Thyroid gland (tissue), 4 donors: ENCODE data around the gene FOXF1.

Source experiments
- CTCF ChIP-seq, 6 experiments: fragments of 200-600 bp in 3 of 6; fragments of 450-650 bp in 3 of 6; sonication (generic) in 3 of 6; IDR thresholded peaks; one replicate each; pipeline ENCODE4 v1.5.1; 2016 to 2019; ENCODE audit warnings: antibody characterized with exemption in 6 of 6, mild to moderate bottlenecking in 2 of 6, inconsistent platforms in 1 of 6, moderate library complexity in 1 of 6
- POLR2A ChIP-seq, 2 donors: fragments of 450-650 bp; IDR thresholded peaks; one replicate each; pipeline ENCODE4 v1.6.1; 2017; ENCODE audit warnings: antibody characterized with exemption in 2 of 2, mild to moderate bottlenecking in 2 of 2, moderate library complexity in 1 of 2

- no peak for TF ChIP-seq CTCF (IDR thresholded peaks at IDR 0.05)
- no peak for TF ChIP-seq POLR2A (IDR thresholded peaks at IDR 0.05)
Observed at GRCh38 chr16:86505185-86505898, 5.0 kb upstream of the FOXF1 start.
